H1 (cell line): ENCODE measurements around the gene POLR1D. TPM values are rescaled to one million over a fixed set of nuclear protein-coding genes. Genes with fewer than 3 reads are reported as not detected.

Source experiments
- CTCF ChIA-PET: fragments of 300-600 bp; sonication (Branson Sonifier 250); formaldehyde crosslinking; loops from one replicate; lab custom pipeline; 2021; ENCODE audit not compliant: partially characterized antibody; lab: Charles Lee
- POLR2A ChIA-PET: fragments of 300-600 bp; sonication (Branson Sonifier 250); formaldehyde crosslinking; loops from one replicate; lab custom pipeline; 2021; ENCODE audit warnings: inconsistent platforms; ENCODE audit not compliant: partially characterized antibody; lab: Charles Lee
- DNase-seq, 2 experiments: peaks; one replicate each; pipeline versions ENCODE4 v3.0.0 to v3.0.0-alpha.2; 2010 to 2022; ENCODE audit warnings: low spot score in 2 of 2, low read depth in 1 of 2, mixed read lengths in 1 of 2
- FAIRE-seq: peaks from 2 replicates; lab custom pipeline; 2011; peaks lifted over from hg19 to GRCh38; lab: Jason Lieb, UNC
- H2AFZ ChIP-seq: 2 replicates; pipeline ENCODE4 v1.8.1; 2012; ENCODE audit warnings: low read length, inconsistent platforms
- H2AK5ac ChIP-seq: 2 replicates; pipeline ENCODE4 v1.6.1; 2013; ENCODE audit warnings: low read depth, low read length
- H2BK120ac ChIP-seq: replicated peaks from 2 replicates; pipeline ENCODE3; 2013; ENCODE audit warnings: low read depth, low read length, inconsistent platforms
- H2BK12ac ChIP-seq: 2 replicates; pipeline ENCODE4 v1.6.1; 2013; ENCODE audit warnings: low read depth, low read length
- H2BK15ac ChIP-seq: 2 replicates; pipeline ENCODE4 v1.6.1; 2013; ENCODE audit warnings: low read length
- H2BK20ac ChIP-seq: 2 replicates; pipeline ENCODE4 v1.6.1; 2013; ENCODE audit warnings: low read length
- H2BK5ac ChIP-seq: 2 replicates; pipeline ENCODE4 v1.6.1; 2013; ENCODE audit warnings: low read depth, low read length
- H3K14ac ChIP-seq: 2 replicates; pipeline ENCODE4 v1.6.1; 2013; ENCODE audit warnings: inconsistent platforms; ENCODE audit not compliant: insufficient read length
- H3K18ac ChIP-seq: 2 replicates; pipeline ENCODE4 v1.6.1; 2013; ENCODE audit warnings: low read length; ENCODE audit errors: extremely low read depth
- H3K23ac ChIP-seq: 2 replicates; pipeline ENCODE4 v1.6.1; 2013; ENCODE audit warnings: inconsistent platforms; ENCODE audit not compliant: insufficient read length
- H3K23me2 ChIP-seq: 2 replicates; pipeline ENCODE4 v1.6.1; 2013; ENCODE audit warnings: low read depth, low read length
- H3K27ac ChIP-seq: 2 replicates; pipeline ENCODE4 v1.6.1; 2011; ENCODE audit warnings: low read depth, low read length, inconsistent platforms
- H3K27me3 ChIP-seq, 4 experiments: replicated peaks in 1 of 4; 1 replicate in 1 of 4; 2 replicates in 3 of 4; pipeline versions ENCODE4 v1.6.1 to v1.8.1; 2011 to 2013; ENCODE audit warnings: low read length in 3 of 4, mild to moderate bottlenecking in 3 of 4, inconsistent platforms in 2 of 4, mixed read lengths in 2 of 4, moderate library complexity in 1 of 4; ENCODE audit not compliant: control insufficient read depth in 3 of 4, insufficient read depth in 3 of 4; ENCODE audit errors: extremely low read depth in 1 of 4
- H3K36me3 ChIP-seq, 4 experiments: 2 replicates each; pipeline versions ENCODE4 v1.6.1 to v1.8.1; 2011 to 2013; ENCODE audit warnings: mild to moderate bottlenecking in 4 of 4, low read length in 3 of 4, moderate library complexity in 2 of 4, control low read depth in 1 of 4, inconsistent platforms in 1 of 4; ENCODE audit not compliant: insufficient read depth in 4 of 4, control insufficient read depth in 2 of 4
- H3K4ac ChIP-seq: replicated peaks from 2 replicates; pipeline ENCODE3; 2013; ENCODE audit warnings: low read length, low read depth, mixed read lengths, inconsistent platforms; ENCODE audit not compliant: insufficient read length
- H3K4me1 ChIP-seq, 4 experiments: replicated peaks in 1 of 4; 1 replicate in 1 of 4; 2 replicates in 3 of 4; pipeline versions ENCODE4 v1.6.1 to v1.8.1; 2011 to 2013; ENCODE audit warnings: low read length in 3 of 4, inconsistent platforms in 2 of 4, mixed read lengths in 1 of 4; ENCODE audit not compliant: insufficient read depth in 4 of 4, control insufficient read depth in 3 of 4
- H3K4me2 ChIP-seq, 2 experiments: 2 replicates each; pipeline versions ENCODE4 v1.6.1 to v1.8.1; 2011 to 2013; ENCODE audit warnings: low read depth in 2 of 2, low read length in 2 of 2, control low read depth in 1 of 2, inconsistent platforms in 1 of 2, mild to moderate bottlenecking in 1 of 2; ENCODE audit not compliant: insufficient read depth in 1 of 2
- H3K4me3 ChIP-seq, 4 experiments: fragments of 200-600, 300-600 bp in 1 of 4; sonication (generic), shearing (Covaris generic), sonication (Bioruptor Twin) in 1 of 4; 2 replicates each; pipeline versions ENCODE4 v1.5.1 to v1.8.1; 2011 to 2016; ENCODE audit warnings: low read length in 4 of 4, low read depth in 3 of 4, control low read depth in 2 of 4, inconsistent platforms in 2 of 4, mild to moderate bottlenecking in 2 of 4, mixed read lengths in 1 of 4, moderate library complexity in 1 of 4; ENCODE audit not compliant: insufficient read depth in 2 of 4; ENCODE audit errors: extremely low read depth in 1 of 4
- H3K56ac ChIP-seq: replicated peaks from 2 replicates; pipeline ENCODE3; 2013; ENCODE audit warnings: low read depth, mild to moderate bottlenecking, mixed read lengths, low read length, inconsistent platforms; ENCODE audit not compliant: insufficient read length
- H3K79me1 ChIP-seq: 2 replicates; pipeline ENCODE4 v1.6.1; 2013; ENCODE audit warnings: low read depth, low read length, control low read depth
- H3K79me2 ChIP-seq, 2 experiments: 2 replicates each; pipeline versions ENCODE4 v1.6.1 to v1.8.1; 2012 to 2013; ENCODE audit warnings: low read length in 2 of 2, mild to moderate bottlenecking in 2 of 2, inconsistent platforms in 1 of 2; ENCODE audit not compliant: insufficient read depth in 2 of 2, control insufficient read depth in 1 of 2
- H3K9ac ChIP-seq, 4 experiments: replicated peaks in 1 of 4; 1 replicate in 1 of 4; 2 replicates in 3 of 4; pipeline versions ENCODE4 v1.6.1 to v1.8.1; 2011 to 2013; ENCODE audit warnings: low read depth in 3 of 4, low read length in 3 of 4, control low read depth in 2 of 4, mild to moderate bottlenecking in 2 of 4, moderate library complexity in 2 of 4, inconsistent platforms in 1 of 4; ENCODE audit errors: extremely low read depth in 1 of 4
- H3K9me3 ChIP-seq, 2 experiments: 2 replicates each; pipeline versions ENCODE4 v1.6.1 to v1.8.1; 2012 to 2013; ENCODE audit warnings: mild to moderate bottlenecking in 2 of 2, moderate library complexity in 2 of 2, control low read depth in 1 of 2, inconsistent platforms in 1 of 2, low read depth in 1 of 2, low read length in 1 of 2, mixed read lengths in 1 of 2; ENCODE audit not compliant: insufficient read depth in 2 of 2
- H4K20me1 ChIP-seq, 2 experiments: replicated peaks in 1 of 2; 2 replicates each; pipeline versions ENCODE3 to v1.8.1; 2011 to 2013; ENCODE audit warnings: inconsistent platforms in 2 of 2, low read length in 2 of 2, mild to moderate bottlenecking in 1 of 2; ENCODE audit not compliant: insufficient read depth in 2 of 2, control insufficient read depth in 1 of 2
- H4K5ac ChIP-seq: 2 replicates; pipeline ENCODE4 v1.6.1; 2013; ENCODE audit warnings: low read length, low read depth, mixed read lengths, inconsistent platforms; ENCODE audit not compliant: insufficient read length
- H4K8ac ChIP-seq: 2 replicates; pipeline ENCODE4 v1.8.0; 2013; ENCODE audit warnings: mild to moderate bottlenecking, moderate library complexity, low read length, inconsistent platforms; ENCODE audit not compliant: insufficient read depth; ENCODE audit errors: extremely low read depth
- H4K91ac ChIP-seq: replicated peaks from 2 replicates; pipeline ENCODE3; 2013; ENCODE audit warnings: low read length, mixed read lengths, inconsistent platforms; ENCODE audit not compliant: insufficient read length
- GABPA ChIP-seq: IDR thresholded peaks from 2 replicates; pipeline ENCODE4 v1.6.1; 2011; ENCODE audit warnings: mild to moderate bottlenecking, low read length, moderate library complexity, borderline replicate concordance; ENCODE audit not compliant: insufficient read depth
- HDAC2 ChIP-seq, 2 experiments: fragments of 300-600 bp in 1 of 2; sonication (generic) in 1 of 2; IDR thresholded peaks; 2 replicates each; pipeline ENCODE4 v1.6.1; 2011 to 2012; ENCODE audit warnings: low read depth in 2 of 2, low read length in 2 of 2, mild to moderate bottlenecking in 2 of 2, moderate library complexity in 2 of 2, borderline replicate concordance in 1 of 2, inconsistent platforms in 1 of 2
- NRF1 ChIP-seq: IDR thresholded peaks from 2 replicates; pipeline ENCODE4 v1.6.1; 2011; ENCODE audit warnings: mild to moderate bottlenecking, low read depth, low read length, improper control_type of control experiment
- RBBP5 ChIP-seq: IDR thresholded peaks from 2 replicates; pipeline ENCODE4 v1.7.1; 2012; ENCODE audit warnings: low read depth, mild to moderate bottlenecking, inconsistent platforms, low read length, moderate library complexity, borderline replicate concordance
- SAP30 ChIP-seq: fragments of 300-600 bp; sonication (generic); IDR thresholded peaks from 2 replicates; pipeline ENCODE4 v1.7.1; 2012; ENCODE audit warnings: low read length, moderate library complexity, mild to moderate bottlenecking, inconsistent platforms; ENCODE audit not compliant: insufficient read depth, insufficient replicate concordance
- SIRT6 ChIP-seq: IDR thresholded peaks from one replicate; pipeline ENCODE4 v1.7.1; 2012; ENCODE audit warnings: low read length, inconsistent platforms
- YY1 ChIP-seq: IDR thresholded peaks from 2 replicates; pipeline ENCODE4 v1.6.1; 2011; ENCODE audit warnings: low read depth, mild to moderate bottlenecking, low read length
- polyA plus RNA-seq, 7 experiments: library from polyadenylated mRNA; depleted of rRNA in 3 of 7; stranded (reverse) in 5 of 7; unstranded in 2 of 7; fragments of >200 nt in 5 of 7; fragments of 200-250 nt in 2 of 7; gene quantifications; 1 replicate in 5 of 7; 2 replicates in 1 of 7; 4 replicates in 1 of 7; pipeline versions ENCODE4 v1.2.1 to v1.2.3, GENCODE V29; 2011 to 2013; ENCODE audit warnings: missing spikeins in 2 of 7, mixed read lengths in 2 of 7
- total RNA-seq: library from RNA; stranded (reverse); fragmentation: NEBNext Ultra II Directional; extraction: Animal tissue kit (Norgen Biotek cat#: 25700); gene quantifications from 2 replicates; pipeline ENCODE4 v1.2.1, GENCODE V29; 2021
- TF ChIP-seq, protein P1 (sequence below), 3 experiments: IDR thresholded peaks; 1 replicate in 2 of 3; 2 replicates in 1 of 3; pipeline versions ENCODE4 v1.5.1 to v1.6.1; 2011; ENCODE audit warnings: low read length in 3 of 3, mild to moderate bottlenecking in 3 of 3, inconsistent platforms in 2 of 3, low read depth in 1 of 3, moderate library complexity in 1 of 3; ENCODE audit not compliant: insufficient read depth in 1 of 3; ENCODE audit errors: control extremely low read depth in 1 of 3
- TF ChIP-seq, protein P2 (sequence below): IDR thresholded peaks from 2 replicates; pipeline ENCODE4 v1.6.1; 2011; ENCODE audit warnings: low read length, improper control_type of control experiment

The POLR1D gene
- total and polyA plus RNA-seq, 2 of the 8 experiments (the other 6 are each of a cell fraction or from before 2014, with no cell fraction given): 226 to 232 TPM

DNA sequence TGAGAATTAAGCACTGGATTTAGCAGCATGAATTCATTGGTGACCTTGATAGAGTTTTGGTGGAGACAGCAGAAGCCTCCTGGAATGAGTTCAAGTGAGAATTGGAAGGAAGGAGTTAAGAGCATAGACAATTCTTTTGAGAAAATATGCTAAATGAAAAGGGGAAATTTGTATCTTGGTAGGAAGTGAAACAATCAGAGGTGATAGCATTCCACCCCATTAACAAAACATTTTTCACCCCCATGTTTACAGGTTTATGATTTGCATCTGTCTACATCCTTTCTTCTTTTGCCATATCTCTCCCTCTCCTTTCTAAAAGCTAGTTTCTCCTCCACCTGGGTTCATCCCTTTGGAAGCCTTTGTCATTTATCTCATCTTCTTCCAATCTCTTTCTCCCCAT, 28.8 kb upstream of the POLR1D start:
- Histone ChIP-seq H3K14ac (no peak overlapping the region), H3K4me1 (no peaks in the 10 kb centered on the region), H3K4me2 (no peak overlapping the region), H2BK15ac (no peak overlapping the region), H4K20me1 (peaks cover 0 to 5% of the 10 kb centered on the region in 2 experiments), H3K23ac (no peak overlapping the region), H3K36me3 (no peaks in the 10 kb centered on the region), H2BK20ac (no peak overlapping the region), H3K4me3 (no peak overlapping the region), H3K79me1 (no peaks in the 10 kb centered on the region), H3K18ac (no peak overlapping the region), H4K91ac (no peak overlapping the region), H2BK12ac (no peak overlapping the region), H3K56ac (no peak overlapping the region), H4K8ac (no peak overlapping the region), H3K79me2 (peaks cover 0 to 45% of the 10 kb centered on the region in 2 experiments; a peak in 3 of 4 replicates), H2AFZ (no peak overlapping the region), H2BK120ac (no peak overlapping the region), H3K9ac (no peak overlapping the region), H2AK5ac (no peak overlapping the region), H2BK5ac (no peak overlapping the region), H4K5ac (no peak overlapping the region), H3K9me3 (no peaks in the 10 kb centered on the region), H3K4ac (no peak overlapping the region), H3K27ac (no peak overlapping the region), H3K27me3 (no peaks in the 10 kb centered on the region), H3K23me2 (no peaks in the 10 kb centered on the region)
- ChIA-PET CTCF (no interaction called here), POLR2A (interaction anchor here (0.5 kb wide), 1 partner anchor 796 kb away, joined by 4 read pairs; no protein-coding TSS in a partner anchor)
- FAIRE-seq (no peak), DNase-seq (no peak)
- TF ChIP-seq SAP30 (no peak), HDAC2 (IDR thresholded peaks at IDR 0.05; ENCODE audit: borderline replicate concordance in 1 of 2, low read depth in 2 of 2, low read length in 2 of 2) (no peak), SIRT6 (no peak), RBBP5 (no peak), GABPA (no peak), YY1 (no peak), NRF1 (no peak)
- TF ChIP-seq, protein P1, sequence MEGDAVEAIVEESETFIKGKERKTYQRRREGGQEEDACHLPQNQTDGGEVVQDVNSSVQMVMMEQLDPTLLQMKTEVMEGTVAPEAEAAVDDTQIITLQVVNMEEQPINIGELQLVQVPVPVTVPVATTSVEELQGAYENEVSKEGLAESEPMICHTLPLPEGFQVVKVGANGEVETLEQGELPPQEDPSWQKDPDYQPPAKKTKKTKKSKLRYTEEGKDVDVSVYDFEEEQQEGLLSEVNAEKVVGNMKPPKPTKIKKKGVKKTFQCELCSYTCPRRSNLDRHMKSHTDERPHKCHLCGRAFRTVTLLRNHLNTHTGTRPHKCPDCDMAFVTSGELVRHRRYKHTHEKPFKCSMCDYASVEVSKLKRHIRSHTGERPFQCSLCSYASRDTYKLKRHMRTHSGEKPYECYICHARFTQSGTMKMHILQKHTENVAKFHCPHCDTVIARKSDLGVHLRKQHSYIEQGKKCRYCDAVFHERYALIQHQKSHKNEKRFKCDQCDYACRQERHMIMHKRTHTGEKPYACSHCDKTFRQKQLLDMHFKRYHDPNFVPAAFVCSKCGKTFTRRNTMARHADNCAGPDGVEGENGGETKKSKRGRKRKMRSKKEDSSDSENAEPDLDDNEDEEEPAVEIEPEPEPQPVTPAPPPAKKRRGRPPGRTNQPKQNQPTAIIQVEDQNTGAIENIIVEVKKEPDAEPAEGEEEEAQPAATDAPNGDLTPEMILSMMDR (IDR thresholded peaks at IDR 0.05; ENCODE audit: control extremely low read depth in 1 of 3, insufficient read depth in 1 of 3, low read depth in 1 of 3, low read length in 3 of 3): no peak
- TF ChIP-seq, protein P2, sequence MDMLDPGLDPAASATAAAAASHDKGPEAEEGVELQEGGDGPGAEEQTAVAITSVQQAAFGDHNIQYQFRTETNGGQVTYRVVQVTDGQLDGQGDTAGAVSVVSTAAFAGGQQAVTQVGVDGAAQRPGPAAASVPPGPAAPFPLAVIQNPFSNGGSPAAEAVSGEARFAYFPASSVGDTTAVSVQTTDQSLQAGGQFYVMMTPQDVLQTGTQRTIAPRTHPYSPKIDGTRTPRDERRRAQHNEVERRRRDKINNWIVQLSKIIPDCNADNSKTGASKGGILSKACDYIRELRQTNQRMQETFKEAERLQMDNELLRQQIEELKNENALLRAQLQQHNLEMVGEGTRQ: no peak
